Hematopoietic multipotent progenitor cell (in vitro differentiated cells): ENCODE measurements around the gene NLRP10. TPM values are rescaled to one million over a fixed set of nuclear protein-coding genes. Genes with fewer than 3 reads are reported as not detected.
"Not testable (repeated sequence)": the region's sequence is repeated elsewhere in the genome, so short reads cannot be mapped to it uniquely, and the experiment has no call there.

Experiments
- DNase-seq, 3 donors: peaks; one replicate each; pipeline ENCODE4 v3.0.0-alpha.2; 2011 to 2015; ENCODE audit warnings: low read depth in 2 of 3, low spot score in 2 of 3
- total RNA-seq: library from RNA; depleted of rRNA; stranded (reverse); fragments of >200 nt; gene quantifications from one replicate; pipeline ENCODE4 v1.2.3, GENCODE V29; 2012

The NLRP10 gene, protein sequence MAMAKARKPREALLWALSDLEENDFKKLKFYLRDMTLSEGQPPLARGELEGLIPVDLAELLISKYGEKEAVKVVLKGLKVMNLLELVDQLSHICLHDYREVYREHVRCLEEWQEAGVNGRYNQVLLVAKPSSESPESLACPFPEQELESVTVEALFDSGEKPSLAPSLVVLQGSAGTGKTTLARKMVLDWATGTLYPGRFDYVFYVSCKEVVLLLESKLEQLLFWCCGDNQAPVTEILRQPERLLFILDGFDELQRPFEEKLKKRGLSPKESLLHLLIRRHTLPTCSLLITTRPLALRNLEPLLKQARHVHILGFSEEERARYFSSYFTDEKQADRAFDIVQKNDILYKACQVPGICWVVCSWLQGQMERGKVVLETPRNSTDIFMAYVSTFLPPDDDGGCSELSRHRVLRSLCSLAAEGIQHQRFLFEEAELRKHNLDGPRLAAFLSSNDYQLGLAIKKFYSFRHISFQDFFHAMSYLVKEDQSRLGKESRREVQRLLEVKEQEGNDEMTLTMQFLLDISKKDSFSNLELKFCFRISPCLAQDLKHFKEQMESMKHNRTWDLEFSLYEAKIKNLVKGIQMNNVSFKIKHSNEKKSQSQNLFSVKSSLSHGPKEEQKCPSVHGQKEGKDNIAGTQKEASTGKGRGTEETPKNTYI
- not detected for total RNA-seq

DNA sequence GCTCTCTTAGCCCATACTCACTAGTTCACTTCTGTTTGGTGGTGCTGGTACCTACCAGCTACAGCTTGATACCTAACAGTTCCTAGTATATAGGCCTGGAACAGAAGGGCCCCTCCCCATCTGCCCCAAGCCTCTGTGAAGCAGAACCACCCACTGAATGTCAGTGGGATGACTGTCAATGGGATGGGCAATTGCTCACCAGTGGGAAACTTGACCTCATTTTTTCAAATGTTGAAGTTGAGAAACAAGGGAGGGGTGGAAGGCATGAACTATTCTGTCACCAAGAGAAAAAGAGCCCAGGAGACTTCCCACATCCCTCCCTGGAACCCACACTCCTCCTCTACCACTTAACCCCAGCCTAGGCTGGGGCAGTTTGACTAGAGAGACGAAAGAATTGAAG lies at the start of gene NLRP10:
TSS of gene NLRP10 (minus strand) at position 62 of the 400 bp plus-strand sequence. CDS start 1,952 bp downstream, outside the sequence.
- DNase-seq, result no peak

DNA sequence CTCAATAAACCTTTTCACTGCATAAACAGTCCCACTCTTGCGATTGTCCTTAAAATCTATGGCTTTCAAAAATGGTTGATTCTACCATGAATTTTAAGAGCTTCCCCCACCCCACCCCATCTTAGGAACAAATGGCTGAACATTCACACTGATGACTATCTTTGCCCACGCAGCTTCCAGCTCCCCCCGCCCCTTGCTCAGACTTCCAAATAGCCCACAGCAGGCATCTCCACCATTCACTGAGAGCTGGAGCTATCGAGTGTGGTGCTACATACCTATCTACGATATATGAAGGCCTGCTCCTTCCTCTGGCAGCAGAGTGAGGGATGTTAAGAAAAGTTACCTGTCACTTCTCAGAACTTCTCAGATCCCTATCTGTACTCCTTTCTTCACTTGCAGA lies 48.6 kb upstream of the NLRP10 start:
- DNase-seq, result no peak

DNA sequence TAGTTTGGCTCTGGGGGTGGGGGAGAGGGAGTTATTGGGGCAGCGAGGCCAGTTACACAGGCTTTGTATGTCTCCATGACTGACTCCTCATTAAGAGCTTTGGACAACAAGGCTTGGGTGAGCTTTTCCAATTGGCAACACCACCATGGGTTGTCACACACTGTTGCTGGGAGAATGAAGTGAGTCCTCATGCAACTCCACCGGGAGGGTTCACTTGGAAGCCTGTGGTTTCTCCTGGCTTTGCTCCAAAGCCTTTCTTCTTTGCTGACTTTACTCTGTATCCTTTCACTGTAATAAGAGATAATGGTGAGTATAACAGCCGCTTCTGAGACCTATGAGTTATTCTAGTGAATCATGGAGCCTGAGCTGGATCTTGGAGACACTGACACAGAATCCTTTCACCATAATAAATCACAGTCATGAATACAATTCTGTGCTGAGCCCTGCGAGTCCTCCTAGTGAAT lies 46.8 kb upstream of the NLRP10 start:
- no peak for DNase-seq

DNA sequence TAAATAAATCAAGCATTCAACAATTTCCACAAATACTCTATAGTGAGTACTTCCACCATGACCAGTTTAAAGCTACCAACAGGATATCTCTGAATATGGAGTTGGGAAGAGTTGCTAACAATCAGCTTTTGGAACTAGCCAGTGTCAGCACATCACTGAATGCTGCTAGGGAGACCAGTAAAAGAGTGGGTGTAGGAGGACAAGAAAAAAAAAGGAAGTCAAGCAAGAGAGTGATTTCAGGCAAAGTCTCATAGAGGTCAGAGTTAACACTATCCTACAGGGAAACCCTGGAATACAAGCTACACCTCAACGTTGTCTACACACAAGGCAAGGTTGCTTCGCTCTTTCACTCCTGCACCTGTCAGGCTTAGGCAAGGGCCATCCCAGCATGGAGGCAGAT lies 46.1 kb upstream of the NLRP10 start:
- DNase-seq, result no peak

DNA sequence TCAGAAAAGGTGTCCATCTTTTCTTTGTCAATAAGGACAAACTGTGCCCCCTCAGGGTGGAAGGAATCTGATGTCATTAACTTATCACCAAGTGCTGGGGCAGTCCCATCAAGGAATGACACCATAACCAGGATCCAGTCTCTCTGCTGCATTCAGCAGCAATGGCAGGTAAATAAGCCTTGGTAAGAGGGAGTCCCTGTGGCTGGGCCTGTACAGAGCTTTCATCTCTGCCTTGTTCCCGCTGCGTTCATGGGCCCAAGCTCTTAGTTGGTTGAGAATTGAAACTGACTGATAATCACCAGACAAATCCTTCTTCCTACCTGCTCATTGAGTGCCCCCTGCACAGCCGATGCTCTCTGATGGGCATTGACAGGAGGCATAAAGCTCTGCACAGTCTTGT lies 44.6 kb upstream of the NLRP10 start:
- DNase-seq, result no peak

DNA sequence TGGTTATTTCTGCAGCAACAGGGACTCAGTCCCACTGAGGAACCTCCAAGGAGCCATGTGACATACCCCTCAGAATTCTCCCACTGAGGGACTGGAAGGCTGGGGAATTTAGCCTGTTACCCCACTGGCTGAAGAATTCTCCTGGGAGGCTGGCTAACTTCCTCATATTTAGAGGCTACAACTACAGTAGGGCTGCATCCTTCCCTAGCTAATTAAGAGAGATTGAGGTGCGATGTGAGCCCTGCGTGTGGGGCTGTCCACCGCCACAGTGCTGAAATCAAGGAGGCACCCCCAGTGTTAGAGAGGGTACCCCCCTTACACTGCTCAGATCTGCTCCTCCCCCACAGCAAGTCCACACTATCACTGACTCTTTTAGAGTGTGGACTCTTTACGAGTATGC lies 43.0 kb upstream of the NLRP10 start:
- no peak for DNase-seq

DNA sequence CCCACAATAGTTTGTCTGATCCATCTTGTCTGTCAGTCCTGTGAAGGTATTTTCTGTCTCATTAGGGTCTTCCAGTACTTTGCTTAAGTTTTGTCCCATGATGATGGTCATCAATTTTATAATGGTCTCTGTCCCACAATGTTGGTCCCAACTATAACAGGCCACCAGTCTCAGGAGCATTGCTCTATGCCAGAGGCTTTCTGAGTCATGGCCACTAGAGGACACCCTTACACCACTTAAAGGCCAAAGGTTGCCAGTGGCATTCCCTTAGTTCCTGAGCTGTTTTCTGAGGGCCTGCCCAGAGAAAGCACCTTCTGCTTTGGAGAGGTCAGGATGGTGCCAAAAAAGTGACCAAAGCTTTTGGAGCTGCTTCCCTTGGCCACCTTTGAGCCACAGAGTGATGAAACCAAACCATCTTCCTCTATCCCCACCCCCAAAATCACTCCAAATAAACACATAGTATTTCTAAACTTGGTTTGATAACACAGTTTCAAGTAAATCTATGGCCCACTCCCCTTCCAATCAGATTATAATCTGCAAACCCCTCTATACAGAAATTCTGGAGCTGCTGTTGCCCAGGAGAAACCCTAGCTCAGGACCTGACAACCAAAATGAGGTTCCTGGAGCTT lies 41.2 kb upstream of the NLRP10 start:
- peak in 2 of 3 donors; percentile 45 to 65 for DNase-seq

DNA sequence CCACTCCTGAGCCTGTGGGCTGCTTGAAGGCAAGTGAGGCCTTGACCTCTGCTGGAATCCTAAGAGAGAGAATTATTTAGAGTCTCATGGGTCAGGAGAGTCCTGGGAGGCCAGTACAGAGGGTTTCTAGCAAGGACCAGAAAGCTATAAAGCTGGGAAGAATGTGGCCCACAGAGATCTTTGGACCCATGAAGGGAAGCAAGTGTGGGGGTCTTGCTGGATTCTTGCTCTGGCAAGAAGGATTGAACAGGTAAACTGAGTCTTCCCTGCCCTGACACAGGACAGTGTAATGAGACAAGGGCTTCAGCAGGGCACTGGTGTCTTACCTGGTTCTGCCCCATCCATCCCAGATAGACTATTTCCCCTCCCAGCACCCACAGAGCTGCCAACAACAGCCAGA lies 40.3 kb upstream of the NLRP10 start:
- DNase-seq, result no peak

DNA sequence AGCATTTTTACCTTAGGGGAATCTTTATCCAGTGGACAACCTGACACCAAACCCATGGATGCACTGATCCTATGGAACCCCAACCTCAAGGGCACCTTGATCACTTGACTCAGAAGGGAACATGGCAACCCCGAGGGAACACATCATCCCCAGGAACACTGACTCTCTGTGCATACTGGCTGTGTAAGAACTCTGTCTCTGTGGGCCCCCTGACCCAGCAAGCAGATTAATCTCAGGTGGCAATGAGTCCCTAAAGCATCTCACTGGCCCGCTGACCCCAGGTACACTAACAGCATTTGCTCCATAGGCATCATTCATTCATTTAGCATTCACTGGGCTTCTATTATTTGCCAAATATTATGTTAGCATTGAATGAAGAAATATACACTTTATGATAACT lies 38.8 kb upstream of the NLRP10 start:
- no peak for DNase-seq

DNA sequence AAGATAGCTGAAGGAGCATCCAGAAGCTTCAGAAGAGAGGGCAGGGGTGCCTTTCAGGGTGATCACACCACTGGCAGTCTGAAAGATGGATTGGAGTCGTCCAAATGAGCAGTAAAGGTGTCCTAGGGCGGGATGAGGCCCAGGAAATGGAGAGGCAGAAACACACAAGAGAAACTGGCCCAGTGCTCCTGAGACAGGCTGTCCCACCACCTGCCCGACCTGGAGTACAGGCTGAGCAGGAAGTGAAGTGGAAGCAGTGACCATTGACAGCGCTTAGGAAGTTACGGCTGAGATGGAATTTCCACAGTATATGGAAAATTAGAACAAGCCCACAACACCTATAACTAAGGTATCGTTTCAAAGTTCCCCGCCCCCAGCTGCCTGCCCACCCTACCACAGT lies 37.9 kb upstream of the NLRP10 start:
- no peak for DNase-seq

DNA sequence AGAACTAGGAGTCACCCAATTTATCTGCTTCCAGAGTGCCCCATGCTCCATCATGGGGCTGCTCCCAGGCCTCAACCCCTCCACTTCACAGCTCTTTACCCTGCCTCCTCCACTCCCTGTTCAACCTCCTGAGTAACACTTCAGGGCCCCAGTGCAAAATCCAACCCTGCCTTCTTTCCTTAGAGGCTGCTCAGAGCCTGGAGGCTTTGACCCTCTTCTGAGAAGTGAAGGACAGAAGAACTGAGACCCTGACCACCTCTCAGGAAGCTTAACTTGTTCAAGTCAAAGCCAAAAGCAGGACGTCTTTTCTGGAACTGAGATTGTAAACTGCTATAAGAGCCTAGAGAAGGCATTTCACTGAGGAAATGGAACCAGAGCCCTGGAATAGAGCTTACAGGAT lies 37.4 kb upstream of the NLRP10 start:
- DNase-seq, result no peak

DNA sequence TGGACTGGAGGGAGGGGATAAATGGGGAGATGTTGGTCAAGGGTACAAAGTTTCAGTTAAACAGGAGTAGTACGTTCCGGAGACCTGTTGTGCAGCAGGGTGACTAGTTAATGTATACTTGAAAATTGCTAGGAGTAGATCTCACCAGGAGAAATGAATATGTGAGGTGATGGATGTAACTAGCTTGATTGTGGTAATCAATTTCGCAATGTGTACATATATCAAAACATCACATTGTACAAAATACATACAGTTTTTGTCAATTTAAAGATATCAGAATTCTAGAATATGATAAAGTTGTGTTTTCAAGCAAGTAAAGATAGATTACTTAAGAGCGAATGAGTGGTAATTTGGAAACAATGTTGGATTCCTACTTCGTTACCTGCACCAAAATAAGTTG lies 35.1 kb upstream of the NLRP10 start:
- no peak for DNase-seq

DNA sequence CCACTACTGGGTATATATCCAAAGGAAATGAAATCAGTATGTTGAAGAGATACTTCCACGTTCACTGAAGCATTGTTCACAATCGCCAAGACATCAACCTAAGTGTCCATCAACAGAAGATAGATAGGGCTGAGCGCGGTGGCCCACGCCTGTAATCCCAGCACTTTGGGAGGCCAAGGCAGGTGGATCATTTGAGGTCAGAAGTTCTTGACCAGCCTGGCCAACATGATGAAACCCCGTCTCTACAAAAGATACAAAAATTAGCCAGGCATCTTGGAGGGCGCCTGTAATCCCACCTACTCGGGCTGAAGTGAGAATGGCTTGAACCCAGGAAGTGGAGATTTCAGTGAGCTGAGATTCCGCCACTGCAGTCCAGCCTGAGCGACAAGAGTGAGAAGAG lies 34.5 kb upstream of the NLRP10 start:
- no peak for DNase-seq

DNA sequence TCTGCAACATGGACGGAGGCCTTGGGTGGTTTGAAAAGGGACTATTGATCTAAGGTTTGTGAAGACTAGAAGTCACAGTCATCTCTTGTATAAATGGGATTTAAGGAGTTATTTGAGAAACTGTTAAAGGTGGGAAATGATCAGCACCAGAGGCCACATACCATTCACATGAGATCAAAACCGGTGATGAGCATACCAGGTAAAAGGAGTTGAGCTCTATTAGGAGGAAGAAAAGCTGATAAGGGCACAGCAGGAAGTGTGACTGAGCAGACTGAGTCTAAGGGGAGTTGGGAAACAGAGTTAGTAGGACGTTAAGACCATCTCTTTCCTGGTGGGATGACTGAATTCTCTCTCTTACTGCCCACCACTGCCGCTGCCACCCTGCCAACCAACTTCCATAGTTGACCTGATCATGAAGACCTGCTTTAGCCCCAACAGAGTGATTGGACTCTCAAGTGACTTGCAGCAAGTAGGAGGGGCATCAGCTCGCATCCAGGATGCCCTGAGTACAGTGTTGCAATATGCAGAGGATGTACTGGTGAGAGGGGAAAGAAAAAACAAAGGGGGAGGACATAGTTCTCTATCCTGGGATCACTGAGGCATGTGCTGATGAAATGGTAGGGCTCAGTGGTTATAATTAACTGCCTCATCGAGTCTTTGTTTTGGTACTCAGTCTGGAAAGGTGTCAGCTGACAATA lies 29.5 kb upstream of the NLRP10 start:
- DNase-seq, result no peak

DNA sequence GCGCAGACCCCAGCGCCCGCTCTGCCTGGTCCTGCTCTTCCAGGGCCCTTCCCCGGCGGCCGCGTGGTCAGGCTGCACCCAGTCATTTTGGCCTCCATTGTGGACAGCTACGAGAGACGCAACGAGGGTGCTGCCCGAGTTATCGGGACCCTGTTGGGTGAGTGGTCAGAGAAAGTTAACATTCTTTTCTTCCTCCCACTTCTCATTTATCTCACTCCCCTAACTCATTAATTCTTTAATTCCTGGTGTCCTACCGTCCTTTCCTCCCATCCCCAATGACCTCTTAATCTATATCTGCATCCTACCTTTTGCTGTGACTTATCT lies 22.3 kb upstream of the NLRP10 start:
- DNase-seq, result not testable (repeated sequence)

DNA sequence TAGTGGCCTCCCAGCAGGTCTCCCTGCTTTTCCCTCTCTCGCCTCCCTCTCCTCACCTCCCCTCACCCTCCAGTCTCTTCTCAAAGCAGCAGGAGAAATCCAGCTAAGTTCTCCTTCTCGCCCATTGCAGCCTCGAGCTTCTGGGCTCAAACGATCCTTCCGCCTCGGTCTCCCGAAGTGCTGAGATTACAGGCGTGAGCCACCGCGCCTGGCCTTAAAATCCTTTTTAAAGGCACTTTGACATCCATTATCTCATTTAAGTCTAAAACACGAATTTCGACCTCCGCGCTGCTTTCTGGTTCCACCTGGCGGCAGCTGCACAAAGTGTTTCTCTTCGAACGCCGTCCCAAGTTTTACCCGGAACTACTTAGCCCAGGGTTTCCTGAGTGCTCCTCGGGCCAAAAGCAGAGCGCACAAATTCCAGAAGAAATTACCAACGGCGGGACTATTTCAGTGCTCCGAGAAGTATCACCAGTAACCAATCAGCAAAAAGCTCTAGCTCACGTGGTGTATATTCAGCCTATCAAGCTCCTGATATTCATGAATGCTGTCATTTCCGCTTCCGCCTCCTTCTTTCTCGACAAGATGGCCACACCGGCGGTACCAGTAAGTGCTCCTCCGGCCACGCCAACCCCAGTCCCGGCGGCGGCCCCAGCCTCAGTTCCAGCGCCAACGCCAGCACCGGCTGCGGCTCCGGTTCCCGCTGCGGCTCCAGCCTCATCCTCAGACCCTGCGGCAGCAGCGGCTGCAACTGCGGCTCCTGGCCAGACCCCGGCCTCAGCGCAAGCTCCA lies 21.7 kb upstream of the NLRP10 start, which contains the start of gene EIF3F:
TSS of gene EIF3F (plus strand) at position 570 of the 792 bp plus-strand sequence. CDS start at position 586, 16 bp downstream.
- peak; percentile 87 to 99 (median 98) for DNase-seq

DNA sequence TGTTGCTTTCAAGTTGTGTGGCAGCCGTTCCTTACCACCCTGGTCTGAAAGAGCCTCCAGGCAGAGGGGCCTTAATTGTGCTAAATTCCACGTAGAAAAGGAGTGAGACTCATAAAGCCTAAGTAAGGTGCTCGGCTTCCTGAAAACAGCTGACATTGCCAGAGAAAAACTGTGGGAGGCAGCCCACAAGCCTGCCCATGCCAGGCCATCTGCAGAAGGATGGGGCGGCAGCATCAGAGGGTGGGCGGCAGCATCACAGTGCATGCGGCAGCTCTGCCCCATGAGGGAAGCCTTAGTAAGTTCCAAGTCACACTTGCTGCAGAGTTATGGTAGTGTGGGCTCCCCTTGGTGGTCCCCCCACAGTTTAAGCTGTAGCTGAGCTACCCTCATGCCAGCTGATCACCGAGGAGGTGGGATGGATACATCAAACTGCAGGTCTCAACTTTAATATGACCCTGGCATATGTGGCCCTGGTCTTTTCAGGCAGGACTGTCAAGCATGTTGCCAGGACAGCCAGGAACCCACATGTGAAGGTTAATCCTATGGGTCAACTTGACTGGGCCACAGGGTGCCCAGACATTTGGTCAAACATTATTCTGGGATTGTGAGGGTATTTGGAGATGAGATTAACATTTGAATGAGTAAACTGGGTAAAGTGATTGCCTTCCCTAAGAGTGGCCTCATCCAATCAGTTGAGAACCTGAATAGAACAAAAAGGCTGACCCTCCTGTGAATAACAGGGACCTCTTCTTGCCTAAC lies 18.8 kb upstream of the NLRP10 start:
- no peak for DNase-seq

DNA sequence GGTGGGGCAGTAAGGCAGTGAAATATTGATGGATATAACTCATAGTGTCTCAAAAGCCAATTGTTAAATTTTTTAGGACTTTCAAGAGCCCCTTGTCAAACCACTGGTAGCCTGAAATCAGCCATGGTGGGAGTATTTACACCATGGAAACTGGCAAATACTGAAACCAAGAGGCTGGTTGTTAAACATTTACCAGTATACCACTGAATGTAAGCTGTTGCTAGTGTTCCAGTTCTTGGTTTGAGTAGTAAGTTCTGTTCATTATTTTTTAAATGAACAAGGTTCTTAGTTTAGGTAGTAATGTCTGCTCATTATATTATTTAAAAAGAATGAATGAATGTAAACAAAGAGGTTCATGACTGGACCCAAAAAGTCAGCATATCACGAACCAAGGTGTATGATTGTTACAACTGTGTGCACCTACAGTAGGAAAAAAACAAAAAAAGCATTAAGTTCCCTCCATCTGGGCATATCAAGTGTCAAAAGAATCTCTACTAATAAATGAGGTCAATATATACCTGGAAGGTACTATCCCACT lies 17.4 kb upstream of the NLRP10 start:
- no peak for DNase-seq

DNA sequence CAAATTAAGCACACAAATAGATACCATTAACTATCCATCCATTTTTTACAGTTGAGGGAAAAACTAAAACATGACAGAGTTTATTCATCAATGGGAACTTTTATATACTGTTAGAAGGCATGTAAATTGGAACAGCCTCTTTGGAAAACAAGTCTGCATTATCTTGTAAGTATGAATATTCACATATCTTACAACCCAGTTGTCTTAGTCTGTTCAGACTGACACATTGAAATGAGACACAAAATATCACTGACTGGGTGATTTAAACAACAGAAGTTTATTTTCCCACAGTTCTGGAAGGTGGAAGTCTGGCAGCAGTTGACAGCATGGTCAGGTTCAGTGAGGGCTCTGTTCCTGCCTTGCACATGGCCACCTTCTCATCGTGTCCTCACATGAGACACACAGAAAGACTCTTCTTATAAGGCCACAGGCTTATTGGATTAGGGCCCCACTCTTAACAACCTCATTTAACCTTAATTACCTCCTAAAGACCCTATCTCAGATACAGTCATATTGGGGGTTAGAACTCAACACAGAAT lies 16.4 kb upstream of the NLRP10 start:
- no peak for DNase-seq
